Sigmoid colon (tissue), 4 donors: ENCODE measurements around the gene SMG5.

Experiments
- CTCF ChIP-seq, 4 experiments: fragments of 450-650 bp in 3 of 4; fragments of 200-600 bp in 1 of 4; IDR thresholded peaks; one replicate each; pipeline ENCODE4 v1.5.1; 2016 to 2019; ENCODE audit warnings: antibody characterized with exemption in 4 of 4, mild to moderate bottlenecking in 3 of 4, moderate library complexity in 2 of 4
- EP300 ChIP-seq, 4 donors: sonication (generic); formaldehyde crosslinking; IDR thresholded peaks; one replicate each; pipeline ENCODE4 v1.6.1; 2017; ENCODE audit warnings: antibody characterized with exemption in 4 of 4
- POLR2A ChIP-seq, 2 donors: fragments of 450-650 bp; IDR thresholded peaks; one replicate each; pipeline ENCODE4 v1.6.1; 2016; ENCODE audit warnings: antibody characterized with exemption in 2 of 2, mild to moderate bottlenecking in 2 of 2, moderate library complexity in 2 of 2
- POLR2AphosphoS5 ChIP-seq, 4 donors: sonication (generic); formaldehyde crosslinking; IDR thresholded peaks; one replicate each; pipeline ENCODE4 v1.6.1; 2017; ENCODE audit warnings: antibody characterized with exemption in 4 of 4

- no peak for TF ChIP-seq CTCF (IDR thresholded peaks at IDR 0.05)
- no peak for TF ChIP-seq POLR2A (IDR thresholded peaks at IDR 0.05)
- TF ChIP-seq POLR2AphosphoS5 (IDR thresholded peaks at IDR 0.05), result no peak
- TF ChIP-seq EP300 (IDR thresholded peaks at IDR 0.05), result no peak
Measured at GRCh38 chr1:156244712-156245111, 37.9 kb downstream of the SMG5 start.
